SK-N-MC (cell line): ENCODE data around the gene ZBTB7A.

Experiments used
- EZH2 ChIP-seq: fragments of 200-600 bp; sonication (generic); IDR thresholded peaks from one replicate; pipeline ENCODE4 v1.6.1; 2017; ENCODE audit warnings: antibody characterized with exemption
- POLR2AphosphoS5 ChIP-seq: IDR thresholded peaks from 2 replicates; pipeline ENCODE4 v1.6.1; 2012; ENCODE audit warnings: mild to moderate bottlenecking, low read depth, low read length, borderline replicate concordance

DNA sequence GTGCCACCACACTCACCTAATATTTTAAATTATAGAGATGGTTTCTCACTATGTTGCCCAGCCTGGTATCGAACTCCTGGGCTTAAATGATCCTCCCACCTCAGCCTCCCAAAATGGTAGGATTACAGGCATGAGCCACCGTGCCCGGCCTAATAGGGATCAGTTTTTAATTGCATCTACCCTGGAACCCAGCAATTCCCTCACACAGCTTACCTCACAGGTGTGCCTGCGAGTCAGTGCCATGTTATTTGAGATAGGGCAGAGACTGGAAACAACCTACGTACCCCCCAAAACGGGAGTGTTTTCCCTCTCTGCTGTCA, 42.9 kb upstream of the ZBTB7A start:
- TF ChIP-seq POLR2AphosphoS5 (no peak), EZH2 (no peak)
